Activated CD4-positive, alpha-beta memory T cell treated with anti-CD3 and anti-CD28 coated beads for 36 hours (primary cell): ENCODE data around the gene MATCAP1. TPM values are rescaled to one million over a fixed set of nuclear protein-coding genes. Genes with fewer than 3 reads are reported as not detected.
A peak's percentile ranks its signal among the peaks of the same experiment; 100 is the strongest.

Experiments used
- CTCF ChIA-PET: fragments of 350-600 bp; sonication (Branson Sonifier 250); formaldehyde crosslinking; loops from one replicate; lab custom pipeline; 2021; ENCODE audit warnings: antibody characterized with exemption, inconsistent platforms; lab: Charles Lee
- POLR2A ChIA-PET: fragments of 350-600 bp; sonication (Branson Sonifier 250); formaldehyde crosslinking; loops from one replicate; lab custom pipeline; 2021; ENCODE audit warnings: antibody characterized with exemption; lab: Charles Lee
- DNase-seq: peaks from one replicate; pipeline ENCODE4 v3.0.0-alpha.2; 2020
- H3K27ac Mint-ChIP-seq: one replicate; pipeline ENCODE4 v1.8.0; 2021; ENCODE audit warnings: mixed read lengths
- H3K27me3 Mint-ChIP-seq: one replicate; pipeline ENCODE4 v1.8.0; 2021; ENCODE audit warnings: mixed read lengths
- H3K36me3 Mint-ChIP-seq: one replicate; pipeline ENCODE4 v1.8.0; 2021; ENCODE audit warnings: mixed read lengths
- H3K4me1 Mint-ChIP-seq: one replicate; pipeline ENCODE4 v1.8.0; 2021; ENCODE audit warnings: low read depth, mixed read lengths
- H3K4me3 Mint-ChIP-seq: one replicate; pipeline ENCODE4 v1.8.0; 2021; ENCODE audit warnings: mild to moderate bottlenecking, mixed read lengths
- H3K9me3 Mint-ChIP-seq: one replicate; pipeline ENCODE4 v1.8.0; 2021; ENCODE audit warnings: mixed read lengths
- intact Hi-C: fragments of 100-400 bp; cut with micrococcal nuclease; formaldehyde crosslinking; loops from one replicate; pipeline ENCODE4 v1.15.1; 2023
- total RNA-seq, 2 experiments: library from RNA; stranded (reverse); gene quantifications; one replicate each; pipeline ENCODE4 v1.2.3, GENCODE V29; 2021

Gene MATCAP1
- total RNA-seq, 2 experiments from 2014 or later, result 37.3 to 38.3 TPM

DNA sequence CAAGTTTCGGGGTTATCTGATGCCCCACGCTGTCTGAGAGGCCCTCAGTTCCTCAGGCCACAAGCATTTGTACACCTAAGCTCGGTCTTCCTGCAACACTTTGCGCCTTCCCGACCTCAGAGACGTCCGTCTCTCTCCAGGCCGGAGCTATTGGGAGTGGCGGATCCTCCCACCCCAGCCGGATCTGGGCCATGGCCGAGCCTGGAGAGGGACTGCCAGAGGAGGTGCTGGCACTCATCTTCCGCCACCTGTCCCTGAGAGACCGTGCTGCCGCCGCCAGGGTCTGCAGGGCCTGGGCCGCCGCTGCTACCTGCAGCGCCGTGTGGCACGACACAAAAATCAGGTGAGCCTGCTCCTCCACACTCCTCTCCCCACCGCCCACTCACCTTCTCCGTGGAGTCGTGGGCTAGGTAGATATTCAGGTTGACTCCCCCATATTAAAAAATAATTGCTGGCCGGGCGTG, 22.1 kb downstream of the MATCAP1 start:
- intact Hi-C loops, result no loop called here
- POLR2A ChIA-PET, result no interaction called here
- Mint-ChIP-seq H3K4me1 (peaks cover 52% of the 10 kb centered on the region), H3K27me3 (peaks cover 26% of the 10 kb centered on the region), H3K36me3 (peaks cover 12% of the 10 kb centered on the region), H3K27ac (no peak overlapping the region), H3K4me3 (no peak overlapping the region), H3K9me3 (no peaks in the 10 kb centered on the region)
- DNase-seq, result no peak
- CTCF ChIA-PET, result interaction anchor here (1.6 to 14.8 kb wide), 7 partner anchors 8 to 178 kb away, joined by 4 to 350 read pairs (median 20); partner anchors contain the start of gene NOL3

DNA sequence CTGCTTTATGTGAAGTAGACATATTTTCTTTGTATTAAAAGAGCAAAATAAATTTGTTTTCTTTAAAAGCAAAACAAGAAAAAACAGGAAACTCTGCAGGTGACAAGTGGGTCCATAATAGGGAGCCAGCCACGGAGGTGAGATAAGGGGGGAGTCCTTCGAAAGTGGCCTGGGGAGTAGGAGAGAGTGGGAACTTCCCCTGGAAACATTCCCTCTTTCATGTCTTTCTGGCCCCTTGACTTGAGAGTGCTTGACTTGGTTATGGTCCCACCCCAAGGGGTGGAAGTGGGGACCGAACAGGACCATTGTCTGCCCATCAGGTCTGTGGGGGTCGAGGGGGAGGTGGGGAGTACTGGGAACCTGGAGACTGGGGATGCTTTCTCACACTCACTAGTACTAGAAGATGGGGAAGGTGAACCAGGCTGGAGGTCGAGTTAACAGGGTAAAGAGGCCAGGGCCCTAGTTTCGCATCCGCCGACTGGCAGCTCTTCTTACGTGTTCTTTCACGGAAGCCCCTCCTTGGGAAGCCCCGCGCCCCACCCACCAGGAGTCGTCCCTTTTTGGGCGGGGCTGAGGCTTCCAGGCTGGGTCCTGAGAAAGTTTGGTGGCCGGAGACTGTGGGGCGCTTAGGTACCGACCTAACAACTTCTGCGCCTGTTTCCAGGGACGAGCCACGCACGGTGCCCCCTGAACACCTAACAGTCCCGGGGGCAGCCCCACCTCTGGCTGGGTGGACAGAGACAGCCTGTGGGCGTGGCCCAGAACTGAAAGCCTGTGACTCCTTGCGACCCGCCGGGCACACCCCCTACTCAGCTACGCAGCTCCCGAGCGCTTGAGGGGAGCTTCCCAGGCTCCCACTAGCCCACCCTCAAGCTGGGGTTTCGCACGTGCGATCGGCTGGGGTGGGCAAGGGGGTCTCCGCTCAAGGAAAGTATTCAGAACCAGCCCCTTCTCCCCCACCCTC, 24.8 kb downstream of the MATCAP1 start:
- POLR2A ChIA-PET, result interaction anchor here (1.0 to 2.8 kb wide), 13 partner anchors 8 to 181 kb away, joined by 3 to 23 read pairs (median 5); partner anchors contain the start of genes B3GNT9, E2F4 and NOL3
- intact Hi-C loops, result loop anchor here (1.0 to 5.0 kb wide), 10 partner anchors 11 to 286 kb away; partner anchors contain the start of genes FHOD1, MATCAP1, NOL3 and PHAF1
- H3K27me3 Mint-ChIP-seq, result peaks cover 8% of the 10 kb centered on the region
- peak overlapping the region; percentile 93 for H3K4me3 Mint-ChIP-seq
- no peaks in the 10 kb centered on the region for H3K9me3 Mint-ChIP-seq
- CTCF ChIA-PET, result interaction anchor here (0.8 to 14.8 kb wide), 11 partner anchors 8 to 211 kb away, joined by 3 to 350 read pairs (median 8); partner anchors contain the start of genes B3GNT9, CES3 and NOL3
- peak overlapping the region; percentile 95 for H3K27ac Mint-ChIP-seq
- H3K36me3 Mint-ChIP-seq, result peaks cover 14% of the 10 kb centered on the region
- peak; percentile 93 for DNase-seq
- peaks cover 56% of the 10 kb centered on the region for H3K4me1 Mint-ChIP-seq

DNA sequence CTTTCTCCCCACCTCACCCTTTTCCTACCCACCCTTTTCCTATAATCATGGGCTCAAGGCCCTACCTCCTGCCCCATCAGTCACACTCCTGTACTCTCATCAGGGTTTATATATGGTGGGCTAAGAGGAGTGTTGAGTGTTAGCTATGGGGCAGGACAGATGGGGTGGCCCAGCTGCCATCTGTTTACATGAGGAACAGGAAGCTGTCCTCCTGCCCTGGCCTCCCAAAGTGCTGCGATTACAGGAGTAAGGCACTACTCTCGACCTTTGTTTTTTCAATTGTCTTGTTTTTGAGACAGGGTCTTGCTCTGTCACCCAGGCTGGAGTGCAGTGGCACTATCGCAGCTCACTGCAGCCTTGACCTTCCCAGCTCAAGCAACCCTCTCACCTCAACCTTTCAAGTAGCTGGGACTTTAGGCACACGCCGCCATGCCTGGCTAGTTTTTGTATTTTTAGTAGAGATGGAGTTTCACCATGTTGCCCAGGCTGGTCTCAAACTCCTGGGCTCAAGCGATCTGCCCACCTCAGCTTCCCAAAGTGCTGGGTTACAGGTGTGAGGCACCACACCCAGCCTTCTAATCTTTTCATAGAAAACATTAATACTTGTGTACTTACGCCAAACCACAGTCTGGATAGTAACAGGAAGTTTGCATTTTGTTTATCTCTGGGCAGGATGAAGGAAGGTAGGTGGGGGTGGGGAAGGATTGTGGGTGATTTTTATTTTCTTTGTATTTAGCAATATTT, 25.7 kb downstream of the MATCAP1 start:
- no peak for DNase-seq
- Mint-ChIP-seq H3K36me3 (peaks cover 14% of the 10 kb centered on the region), H3K4me3 (peak overlapping the region; percentile 93), H3K9me3 (no peaks in the 10 kb centered on the region), H3K4me1 (peaks cover 61% of the 10 kb centered on the region), H3K27me3 (peaks cover 5% of the 10 kb centered on the region), H3K27ac (peak overlapping the region; percentile 95)
- intact Hi-C loops, result loop anchor here (2.0 to 5.0 kb wide), 4 partner anchors 51 to 285 kb away; partner anchors contain the start of genes FHOD1 and PHAF1
- POLR2A ChIA-PET, result interaction anchor here (0.8 to 2.8 kb wide), 9 partner anchors 11 to 145 kb away, joined by 3 to 23 read pairs (median 4); partner anchors contain the start of gene NOL3
- CTCF ChIA-PET, result interaction anchor here (0.6 to 14.8 kb wide), 13 partner anchors 11 to 204 kb away, joined by 3 to 350 read pairs (median 7); partner anchors contain the start of genes CES3, MATCAP1 and NOL3

DNA sequence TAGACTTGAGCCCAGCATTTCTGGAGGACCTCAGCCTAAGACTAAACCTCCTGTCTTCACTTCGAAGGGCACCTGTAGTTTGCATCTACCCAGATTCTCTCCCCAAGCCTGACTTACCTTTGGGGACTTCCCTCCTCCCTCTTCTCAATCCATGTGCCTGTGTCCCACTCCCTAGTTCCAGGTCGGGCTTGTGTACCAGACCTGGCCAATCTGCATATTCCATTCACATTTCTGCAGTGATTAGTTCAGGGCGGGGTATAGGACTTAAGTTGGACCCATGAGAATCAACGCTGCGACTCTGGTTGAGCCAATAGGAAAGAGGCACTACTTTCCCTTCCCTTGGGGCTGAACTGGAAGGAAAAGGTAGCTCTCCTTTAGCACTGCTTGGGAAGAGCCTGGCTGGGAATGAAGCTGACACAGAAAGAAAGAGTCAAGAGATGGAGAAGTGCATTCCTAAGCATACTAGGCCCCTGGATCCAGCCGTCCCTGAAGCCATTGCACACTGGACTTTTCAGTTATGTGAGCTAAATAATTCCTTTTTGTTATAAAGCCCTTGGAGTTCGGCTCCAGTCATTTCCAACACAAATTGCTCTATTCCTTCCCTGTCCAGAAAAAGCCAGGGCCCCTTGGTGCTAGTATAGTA, 26.5 kb downstream of the MATCAP1 start:
- CTCF ChIA-PET, result interaction anchor here (0.6 to 14.8 kb wide), 13 partner anchors 12 to 203 kb away, joined by 3 to 350 read pairs (median 7); partner anchors contain the start of genes CES3, MATCAP1 and NOL3
- no peak overlapping the region for H3K4me3 Mint-ChIP-seq
- no peaks in the 10 kb centered on the region for H3K9me3 Mint-ChIP-seq
- no peak for DNase-seq
- peaks cover 3% of the 10 kb centered on the region for H3K27me3 Mint-ChIP-seq
- H3K36me3 Mint-ChIP-seq, result peaks cover 12% of the 10 kb centered on the region
- H3K4me1 Mint-ChIP-seq, result peaks cover 61% of the 10 kb centered on the region
- POLR2A ChIA-PET, result interaction anchor here (0.5 to 1.4 kb wide), 5 partner anchors 12 to 144 kb away, joined by 3 to 6 read pairs (median 3); no protein-coding TSS in a partner anchor
- peak overlapping the region; percentile 95 for H3K27ac Mint-ChIP-seq
- intact Hi-C loops, result loop anchor here (5.0 kb wide), 1 partner anchor 50 kb away; the partner anchor contains the start of gene PHAF1

DNA sequence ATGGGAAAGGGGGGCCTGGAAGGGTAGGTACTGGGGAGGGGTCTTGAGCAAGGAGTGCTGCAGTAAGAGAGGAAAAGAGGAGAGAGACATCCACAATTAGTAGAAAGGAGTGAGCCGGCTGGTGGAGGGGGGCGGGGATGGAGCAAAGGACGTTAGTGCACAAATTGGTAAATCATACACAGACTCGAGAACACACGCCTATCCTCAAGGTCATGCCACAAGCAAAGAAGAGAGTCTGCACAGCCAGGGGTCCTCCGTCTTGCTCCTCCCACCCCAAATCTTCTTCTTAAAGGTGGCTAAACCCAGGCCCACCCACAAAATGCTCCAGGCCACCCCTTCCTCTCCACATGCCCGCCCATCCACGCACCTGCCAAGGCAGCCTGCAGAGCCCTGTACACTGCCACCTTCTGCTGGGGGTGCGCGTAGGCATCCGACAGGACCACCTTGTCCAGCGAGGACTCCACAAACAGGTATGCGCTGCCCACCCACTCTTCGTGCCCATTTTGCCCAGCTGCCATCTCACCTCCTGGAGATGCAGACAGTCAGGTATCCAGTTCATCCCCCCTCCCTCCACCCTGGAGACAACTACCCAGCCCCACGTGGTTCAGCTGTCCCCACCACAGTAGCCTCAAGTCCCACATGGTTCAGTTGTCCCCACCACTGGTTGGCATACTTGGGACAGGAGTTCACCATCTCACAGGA, 27.5 kb downstream of the MATCAP1 start:
- Mint-ChIP-seq H3K27me3 (no peaks in the 10 kb centered on the region), H3K4me3 (no peak overlapping the region), H3K4me1 (peaks cover 54% of the 10 kb centered on the region), H3K27ac (no peak overlapping the region), H3K9me3 (no peaks in the 10 kb centered on the region), H3K36me3 (peaks cover 7% of the 10 kb centered on the region)
- ChIA-PET POLR2A (no interaction called here), CTCF (interaction anchor here (0.8 to 14.8 kb wide), 17 partner anchors 9 to 203 kb away, joined by 4 to 350 read pairs (median 10); partner anchors contain the start of genes CES3, HSF4, PHAF1 and TMEM208)
- intact Hi-C loops, result loop anchor here (5.0 kb wide), 1 partner anchor 49 kb away; the partner anchor contains the start of gene PHAF1
- DNase-seq, result no peak

DNA sequence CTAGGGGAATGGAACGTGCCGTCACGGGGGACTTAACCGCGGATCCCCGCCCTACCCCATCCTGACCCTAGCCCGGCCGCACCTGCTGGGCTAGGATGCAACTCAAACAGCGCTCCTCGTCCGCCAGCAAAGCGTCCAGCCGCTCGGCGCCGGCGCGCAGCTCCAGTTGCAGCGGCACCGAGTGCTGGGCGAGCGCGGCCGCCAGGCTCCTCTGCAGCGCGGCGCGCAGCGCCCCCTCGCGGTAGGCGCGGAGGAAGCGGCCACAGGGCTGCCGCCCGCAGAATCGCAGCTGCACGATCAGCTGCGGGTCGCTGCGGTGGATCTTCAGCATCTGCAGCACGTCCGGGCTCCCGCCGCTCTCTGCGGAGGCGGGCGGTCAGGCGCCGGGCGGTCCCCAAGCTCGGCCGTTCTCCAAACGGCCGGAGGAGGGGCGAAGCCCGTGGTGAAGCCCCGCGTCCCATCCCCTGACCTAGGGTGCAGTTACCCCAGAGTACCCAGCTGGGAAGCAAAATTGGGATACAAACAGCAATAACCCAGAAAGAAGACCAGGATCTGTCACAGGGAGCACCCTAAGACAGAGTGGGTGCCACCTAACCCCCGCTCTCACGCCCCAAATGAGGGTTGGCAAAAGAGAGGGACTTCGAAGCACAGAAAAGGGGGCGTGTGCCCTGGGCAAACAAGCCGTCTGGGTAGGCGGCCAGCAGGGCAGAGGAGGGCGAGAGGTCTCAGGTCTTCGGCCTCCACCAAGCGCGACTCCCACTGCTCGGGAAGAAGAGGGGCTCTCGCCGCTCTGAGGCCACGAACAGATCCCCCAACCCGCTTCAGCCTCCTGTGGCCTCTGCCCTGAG, 28.2 kb downstream of the MATCAP1 start:
- ChIA-PET CTCF (interaction anchor here (0.6 to 14.8 kb wide), 74 partner anchors 8 to 359 kb away, joined by 3 to 350 read pairs (median 6); partner anchors contain the start of genes CBFB, CES3, CES4A and CIAO2B), POLR2A (interaction anchor here (1.1 to 1.7 kb wide), 6 partner anchors 9 to 142 kb away, joined by 3 to 8 read pairs (median 4); partner anchors contain the start of gene HSF4)
- Mint-ChIP-seq H3K4me1 (peaks cover 56% of the 10 kb centered on the region), H3K9me3 (no peaks in the 10 kb centered on the region), H3K36me3 (peaks cover 5% of the 10 kb centered on the region), H3K27ac (no peak overlapping the region), H3K4me3 (peak overlapping the region; percentile 68), H3K27me3 (no peaks in the 10 kb centered on the region)
- DNase-seq, result peak; percentile 85
- intact Hi-C loops, result loop anchor here (5.0 kb wide), 1 partner anchor 48 kb away; the partner anchor contains the start of gene PHAF1

DNA sequence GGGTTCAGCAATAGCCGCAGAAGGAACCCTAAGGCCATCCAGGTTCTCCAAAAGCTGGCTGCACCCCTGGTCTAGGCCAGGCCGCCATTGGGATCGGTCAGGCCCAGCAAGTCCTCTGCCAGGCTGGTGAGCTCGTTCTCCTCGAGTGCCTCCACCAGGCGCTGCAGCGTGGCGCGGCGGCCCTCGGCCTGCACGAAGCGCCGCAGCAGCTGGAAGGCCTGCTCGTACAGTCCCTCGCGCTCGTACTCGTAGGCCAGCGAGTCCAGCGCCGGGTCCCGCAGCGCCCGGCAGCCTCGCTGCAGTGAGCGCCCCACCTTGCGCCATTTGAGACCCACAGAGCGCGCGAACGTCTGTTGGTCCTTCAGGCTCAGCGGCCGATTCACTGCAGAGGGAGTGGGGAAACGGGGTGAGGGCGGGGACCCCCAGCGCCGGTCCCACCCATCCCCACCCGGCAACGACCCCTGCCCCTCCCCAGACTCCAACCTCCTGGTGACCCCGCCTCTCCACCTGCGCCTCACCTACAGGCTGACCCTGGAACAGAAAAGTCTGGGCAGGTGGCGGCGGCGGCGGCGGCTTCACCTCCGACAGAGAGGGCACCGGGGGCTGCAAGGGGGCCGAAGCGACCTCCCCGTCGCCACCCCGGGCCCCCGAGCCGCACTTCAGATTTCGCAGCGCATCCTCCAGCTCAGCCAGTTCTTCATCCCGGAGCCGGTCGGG, 29.0 kb downstream of the MATCAP1 start:
- H3K9me3 Mint-ChIP-seq, result no peaks in the 10 kb centered on the region
- peak overlapping the region; percentile 68 for H3K4me3 Mint-ChIP-seq
- ChIA-PET CTCF (interaction anchor here (0.6 to 14.8 kb wide), 76 partner anchors 7 to 360 kb away, joined by 3 to 350 read pairs (median 6); partner anchors contain the start of genes CBFB, CES3, CES4A and CIAO2B), POLR2A (interaction anchor here (1.1 to 1.7 kb wide), 6 partner anchors 9 to 141 kb away, joined by 3 to 8 read pairs (median 4); partner anchors contain the start of gene HSF4)
- DNase-seq, result no peak
- H3K4me1 Mint-ChIP-seq, result peaks cover 56% of the 10 kb centered on the region
- H3K27ac Mint-ChIP-seq, result no peak overlapping the region
- intact Hi-C loops, result loop anchor here (5.0 kb wide), 1 partner anchor 47 kb away; the partner anchor contains the start of gene PHAF1
- peaks cover 5% of the 10 kb centered on the region for H3K36me3 Mint-ChIP-seq
- no peaks in the 10 kb centered on the region for H3K27me3 Mint-ChIP-seq

DNA sequence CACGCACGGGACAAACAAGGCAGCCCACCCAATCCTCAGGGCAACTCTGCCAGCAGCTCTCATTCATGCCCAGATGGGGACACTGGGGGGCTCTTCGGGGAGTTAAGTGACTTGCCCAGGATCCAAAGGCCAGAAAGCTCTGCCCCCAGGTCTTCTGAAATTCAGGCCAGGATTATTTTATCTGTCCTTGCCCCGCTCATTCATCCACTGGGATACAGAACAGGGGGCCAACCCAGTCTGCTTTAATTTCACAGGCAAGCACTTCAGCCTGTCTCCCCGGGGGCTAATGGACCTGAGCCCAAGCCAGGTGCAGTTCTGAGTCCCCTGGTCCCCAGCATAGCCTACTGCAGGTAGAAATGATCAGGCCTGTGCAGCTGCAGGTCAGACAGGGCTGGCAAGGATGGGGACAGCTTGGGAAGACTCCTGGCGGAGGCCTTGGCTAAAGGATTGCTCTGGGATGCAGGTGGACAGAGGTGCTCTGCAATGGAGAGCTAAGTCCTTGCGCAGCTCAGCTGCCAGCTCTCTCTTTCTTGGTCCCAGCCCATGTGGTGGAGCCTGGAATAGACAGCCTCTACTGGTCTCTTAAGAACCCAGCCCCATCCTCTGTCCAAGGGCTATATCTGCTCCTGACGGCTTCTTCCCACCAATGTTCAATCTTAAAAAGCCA, 32.2 kb downstream of the MATCAP1 start:
- ChIA-PET POLR2A (interaction anchor here (0.5 to 1.8 kb wide), 5 partner anchors 8 to 172 kb away, joined by 3 to 8 read pairs (median 3); partner anchors contain the start of genes FBXL8 and TRADD), CTCF (interaction anchor here (0.5 to 14.8 kb wide), 11 partner anchors 8 to 221 kb away, joined by 3 to 350 read pairs (median 5); partner anchors contain the start of genes CES3 and NOL3)
- intact Hi-C loops, result no loop called here
- Mint-ChIP-seq H3K27me3 (no peaks in the 10 kb centered on the region), H3K27ac (no peak overlapping the region), H3K4me1 (peaks cover 36% of the 10 kb centered on the region), H3K36me3 (peaks cover 21% of the 10 kb centered on the region), H3K4me3 (peak overlapping the region; percentile 68), H3K9me3 (no peaks in the 10 kb centered on the region)
- DNase-seq, result no peak
